HepG2 (cell line): Measurements from ENCODE around the gene KMT5C. TPM values are rescaled to one million over a fixed set of nuclear protein-coding genes. Genes with fewer than 3 reads are reported as not detected.
A peak's percentile ranks its signal among the peaks of the same experiment; 100 is the strongest.

Source experiments
- CBFB ChIP-seq: sonication (generic); formaldehyde crosslinking; IDR thresholded peaks from 2 replicates; pipeline ENCODE4 v1.4.0; 2020; ENCODE audit warnings: missing genetic modification reagents
- FOXJ3 ChIP-seq: sonication (generic); formaldehyde crosslinking; IDR thresholded peaks from 2 replicates; pipeline ENCODE4 v1.4.0; 2020; ENCODE audit warnings: missing genetic modification reagents, mild to moderate bottlenecking, borderline replicate concordance
- MIER2 ChIP-seq: IDR thresholded peaks from 2 replicates; pipeline ENCODE4 v1.6.1; 2016; ENCODE audit warnings: missing biosample characterization, missing genetic modification reagents
- MXD4 ChIP-seq: IDR thresholded peaks from 2 replicates; pipeline ENCODE4 v1.6.1; 2016; ENCODE audit warnings: mild to moderate bottlenecking, missing biosample characterization, missing genetic modification reagents
- POGZ ChIP-seq: sonication (generic); formaldehyde crosslinking; IDR thresholded peaks from 2 replicates; pipeline ENCODE4 v1.4.0; 2020; ENCODE audit warnings: mild to moderate bottlenecking, missing genetic modification reagents
- RAD51 ChIP-seq: fragments of 450-650 bp; IDR thresholded peaks from 2 replicates; pipeline ENCODE4 v1.6.1; 2016; ENCODE audit warnings: borderline replicate concordance
- RBAK ChIP-seq: sonication (generic); formaldehyde crosslinking; IDR thresholded peaks from 2 replicates; pipeline ENCODE4 v1.5.1; 2020; ENCODE audit warnings: mild to moderate bottlenecking, missing genetic modification reagents
- SSRP1 ChIP-seq: IDR thresholded peaks from 2 replicates; pipeline ENCODE4 v1.6.1; 2016; ENCODE audit warnings: control low read depth
- YEATS4 ChIP-seq: sonication (generic); formaldehyde crosslinking; IDR thresholded peaks from 2 replicates; pipeline ENCODE4 v1.4.0; 2020; ENCODE audit warnings: missing genetic modification reagents, borderline replicate concordance
- ZBTB7A ChIP-seq: sonication (generic); formaldehyde crosslinking; IDR thresholded peaks from 2 replicates; pipeline ENCODE4 v1.8.0; 2022; ENCODE audit warnings: mild to moderate bottlenecking, missing genetic modification reagents
- ZNF383 ChIP-seq: sonication (generic); formaldehyde crosslinking; IDR thresholded peaks from 2 replicates; pipeline ENCODE4 v1.4.0; 2020; ENCODE audit warnings: missing genetic modification reagents, mild to moderate bottlenecking, borderline replicate concordance
- ZNF460 ChIP-seq: sonication (generic); formaldehyde crosslinking; IDR thresholded peaks from 2 replicates; pipeline ENCODE4 v1.5.1; 2020; ENCODE audit warnings: missing genetic modification reagents, mild to moderate bottlenecking, borderline replicate concordance
- ZNF589 ChIP-seq: sonication (generic); formaldehyde crosslinking; conservative IDR thresholded peaks from 2 replicates; pipeline ENCODE4 v1.8.0; 2022; ENCODE audit warnings: mild to moderate bottlenecking, moderate library complexity, missing genetic modification reagents
- ZNF75D ChIP-seq: sonication (generic); formaldehyde crosslinking; IDR thresholded peaks from 2 replicates; pipeline ENCODE4 v1.8.1; 2023; ENCODE audit warnings: missing genetic modification reagents, mild to moderate bottlenecking, borderline replicate concordance
- ZNF780A ChIP-seq: sonication (generic); formaldehyde crosslinking; IDR thresholded peaks from 2 replicates; pipeline ENCODE4 v1.8.0; 2022; ENCODE audit warnings: mild to moderate bottlenecking, missing genetic modification reagents, moderate library complexity
- ZNF850 ChIP-seq: sonication (generic); formaldehyde crosslinking; conservative IDR thresholded peaks from 2 replicates; pipeline ENCODE4 v1.9.0; 2021; ENCODE audit warnings: mild to moderate bottlenecking, missing genetic modification reagents
- polyA plus RNA-seq, 8 experiments: library from polyadenylated mRNA; depleted of rRNA in 3 of 8; stranded (reverse) in 7 of 8; unstranded in 1 of 8; fragments of >200 nt; fragmentation: Illumina TruSeq in 4 of 8; extraction: Trizol in 4 of 8; gene quantifications; 2 replicates each; pipeline versions ENCODE4 v1.2.1 to v1.2.3, GENCODE V29; 2011 to 2016; ENCODE audit warnings: low read depth in 4 of 8, missing spikeins in 1 of 8, mixed read lengths in 1 of 8; ENCODE audit not compliant: insufficient read depth in 1 of 8
- total RNA-seq, 5 experiments: library from RNA; depleted of rRNA; stranded (reverse); fragments of >200 nt; fragmentation: Illumina TruSeq; extraction: Trizol; gene quantifications; 2 replicates each; pipeline ENCODE4 v1.2.3, GENCODE V29; 2016; ENCODE audit warnings: low read depth in 1 of 5
- TF ChIP-seq, protein P1 (sequence below): sonication (generic); formaldehyde crosslinking; IDR thresholded peaks from 2 replicates; pipeline ENCODE4 v1.5.0; 2020; ENCODE audit warnings: mild to moderate bottlenecking, missing genetic modification reagents, borderline replicate concordance
- TF ChIP-seq, protein P2 (sequence below): sonication (generic); formaldehyde crosslinking; conservative IDR thresholded peaks from 2 replicates; pipeline ENCODE4 v1.5.0; 2020; ENCODE audit warnings: missing genetic modification reagents
- TF ChIP-seq, protein P3 (sequence below): IDR thresholded peaks from 2 replicates; pipeline ENCODE4 v1.6.1; 2016; ENCODE audit warnings: missing compliant biosample characterization, missing genetic modification reagents, borderline replicate concordance
- TF ChIP-seq, protein P4 (sequence below): sonication (generic); formaldehyde crosslinking; IDR thresholded peaks from 2 replicates; pipeline ENCODE4 v1.5.0; 2020; ENCODE audit warnings: missing genetic modification reagents
- TF ChIP-seq, protein P5 (sequence below): sonication (generic); formaldehyde crosslinking; IDR thresholded peaks from 2 replicates; pipeline ENCODE4 v1.8.0; 2022; ENCODE audit warnings: mild to moderate bottlenecking, missing genetic modification reagents, moderate library complexity

Gene KMT5C
- total and polyA plus RNA-seq, 2 of the 13 experiments (the other 11 are each of a cell fraction or from before 2014, with no cell fraction given): 5.5 to 9.0 TPM

DNA sequence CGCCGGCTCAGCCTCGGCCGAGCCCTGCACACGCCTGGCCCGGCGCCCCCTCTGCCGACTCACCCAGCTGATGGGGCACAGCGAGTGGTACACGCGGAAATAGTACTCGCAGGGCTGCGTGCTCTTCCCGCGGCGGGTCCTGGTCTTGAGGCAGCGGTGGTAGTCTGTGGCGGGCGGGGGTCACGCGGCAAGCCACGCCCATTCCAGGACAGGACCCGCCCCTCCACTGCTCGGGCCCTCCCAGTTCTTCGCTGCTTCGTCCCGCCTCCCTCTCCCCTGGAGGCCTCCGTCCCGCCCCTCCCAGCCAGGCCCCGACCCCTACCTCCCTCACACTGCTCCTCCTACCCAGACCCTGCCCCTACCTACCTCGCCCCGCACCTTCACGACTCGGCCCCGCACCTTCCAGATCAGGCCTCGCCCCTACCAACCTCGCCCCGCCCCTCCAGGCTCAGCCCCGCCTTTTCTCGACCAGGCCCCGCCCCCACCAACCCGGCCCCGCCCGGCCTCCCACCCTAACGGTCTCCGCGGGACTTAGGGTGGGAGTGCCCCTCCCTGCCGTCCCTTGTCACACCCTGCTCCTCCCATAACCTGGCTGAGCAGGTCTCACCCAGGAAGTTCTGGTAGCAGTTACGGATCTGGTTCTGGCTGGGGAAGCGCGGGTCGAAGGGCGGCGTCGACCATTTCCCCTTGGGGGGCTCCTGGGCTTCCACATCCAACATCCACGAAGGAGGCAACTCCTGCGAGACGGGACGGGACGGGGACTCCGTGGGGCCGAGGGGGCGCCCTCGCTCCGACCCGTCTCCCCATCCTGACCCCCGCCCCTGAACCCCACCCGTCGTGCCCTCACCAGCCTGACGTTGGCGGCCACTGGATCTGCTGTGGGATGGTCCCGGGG is 14.4 kb downstream of the KMT5C start (continued):
- TF ChIP-seq ZNF460 (CRISPR knock-in tag) (no peak), FOXJ3 (CRISPR knock-in tag) (no peak), ZNF850 (no peak), CBFB (no peak), ZNF589 (CRISPR knock-in tag) (no peak), ZNF780A (no peak), MIER2 (no peak), RBAK (CRISPR knock-in tag) (no peak), POGZ (CRISPR knock-in tag) (no peak), ZNF75D (CRISPR knock-in tag) (no peak), YEATS4 (CRISPR knock-in tag) (no peak), RAD51 (no peak), ZBTB7A (CRISPR knock-in tag) (no peak), ZNF383 (CRISPR knock-in tag) (no peak), SSRP1 (CRISPR knock-in tag) (no peak), MXD4 (CRISPR knock-in tag) (no peak)
- TF ChIP-seq, protein P1, sequence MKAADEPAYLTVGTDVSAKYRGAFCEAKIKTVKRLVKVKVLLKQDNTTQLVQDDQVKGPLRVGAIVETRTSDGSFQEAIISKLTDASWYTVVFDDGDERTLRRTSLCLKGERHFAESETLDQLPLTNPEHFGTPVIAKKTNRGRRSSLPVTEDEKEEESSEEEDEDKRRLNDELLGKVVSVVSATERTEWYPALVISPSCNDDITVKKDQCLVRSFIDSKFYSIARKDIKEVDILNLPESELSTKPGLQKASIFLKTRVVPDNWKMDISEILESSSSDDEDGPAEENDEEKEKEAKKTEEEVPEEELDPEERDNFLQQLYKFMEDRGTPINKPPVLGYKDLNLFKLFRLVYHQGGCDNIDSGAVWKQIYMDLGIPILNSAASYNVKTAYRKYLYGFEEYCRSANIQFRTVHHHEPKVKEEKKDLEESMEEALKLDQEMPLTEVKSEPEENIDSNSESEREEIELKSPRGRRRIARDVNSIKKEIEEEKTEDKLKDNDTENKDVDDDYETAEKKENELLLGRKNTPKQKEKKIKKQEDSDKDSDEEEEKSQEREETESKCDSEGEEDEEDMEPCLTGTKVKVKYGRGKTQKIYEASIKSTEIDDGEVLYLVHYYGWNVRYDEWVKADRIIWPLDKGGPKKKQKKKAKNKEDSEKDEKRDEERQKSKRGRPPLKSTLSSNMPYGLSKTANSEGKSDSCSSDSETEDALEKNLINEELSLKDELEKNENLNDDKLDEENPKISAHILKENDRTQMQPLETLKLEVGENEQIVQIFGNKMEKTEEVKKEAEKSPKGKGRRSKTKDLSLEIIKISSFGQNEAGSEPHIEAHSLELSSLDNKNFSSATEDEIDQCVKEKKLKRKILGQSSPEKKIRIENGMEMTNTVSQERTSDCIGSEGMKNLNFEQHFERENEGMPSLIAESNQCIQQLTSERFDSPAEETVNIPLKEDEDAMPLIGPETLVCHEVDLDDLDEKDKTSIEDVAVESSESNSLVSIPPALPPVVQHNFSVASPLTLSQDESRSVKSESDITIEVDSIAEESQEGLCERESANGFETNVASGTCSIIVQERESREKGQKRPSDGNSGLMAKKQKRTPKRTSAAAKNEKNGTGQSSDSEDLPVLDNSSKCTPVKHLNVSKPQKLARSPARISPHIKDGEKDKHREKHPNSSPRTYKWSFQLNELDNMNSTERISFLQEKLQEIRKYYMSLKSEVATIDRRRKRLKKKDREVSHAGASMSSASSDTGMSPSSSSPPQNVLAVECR (CRISPR knock-in tag): peak; percentile 45; the same call in 1 of the 2 replicates
- TF ChIP-seq, protein P2, sequence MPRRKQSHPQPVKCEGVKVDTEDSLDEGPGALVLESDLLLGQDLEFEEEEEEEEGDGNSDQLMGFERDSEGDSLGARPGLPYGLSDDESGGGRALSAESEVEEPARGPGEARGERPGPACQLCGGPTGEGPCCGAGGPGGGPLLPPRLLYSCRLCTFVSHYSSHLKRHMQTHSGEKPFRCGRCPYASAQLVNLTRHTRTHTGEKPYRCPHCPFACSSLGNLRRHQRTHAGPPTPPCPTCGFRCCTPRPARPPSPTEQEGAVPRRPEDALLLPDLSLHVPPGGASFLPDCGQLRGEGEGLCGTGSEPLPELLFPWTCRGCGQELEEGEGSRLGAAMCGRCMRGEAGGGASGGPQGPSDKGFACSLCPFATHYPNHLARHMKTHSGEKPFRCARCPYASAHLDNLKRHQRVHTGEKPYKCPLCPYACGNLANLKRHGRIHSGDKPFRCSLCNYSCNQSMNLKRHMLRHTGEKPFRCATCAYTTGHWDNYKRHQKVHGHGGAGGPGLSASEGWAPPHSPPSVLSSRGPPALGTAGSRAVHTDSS (CRISPR knock-in tag): no peak
- TF ChIP-seq, protein P3, sequence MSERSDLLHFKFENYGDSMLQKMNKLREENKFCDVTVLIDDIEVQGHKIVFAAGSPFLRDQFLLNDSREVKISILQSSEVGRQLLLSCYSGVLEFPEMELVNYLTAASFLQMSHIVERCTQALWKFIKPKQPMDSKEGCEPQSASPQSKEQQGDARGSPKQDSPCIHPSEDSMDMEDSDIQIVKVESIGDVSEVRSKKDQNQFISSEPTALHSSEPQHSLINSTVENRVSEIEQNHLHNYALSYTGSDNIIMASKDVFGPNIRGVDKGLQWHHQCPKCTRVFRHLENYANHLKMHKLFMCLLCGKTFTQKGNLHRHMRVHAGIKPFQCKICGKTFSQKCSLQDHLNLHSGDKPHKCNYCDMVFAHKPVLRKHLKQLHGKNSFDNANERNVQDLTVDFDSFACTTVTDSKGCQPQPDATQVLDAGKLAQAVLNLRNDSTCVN (CRISPR knock-in tag): no peak
- TF ChIP-seq, protein P4, sequence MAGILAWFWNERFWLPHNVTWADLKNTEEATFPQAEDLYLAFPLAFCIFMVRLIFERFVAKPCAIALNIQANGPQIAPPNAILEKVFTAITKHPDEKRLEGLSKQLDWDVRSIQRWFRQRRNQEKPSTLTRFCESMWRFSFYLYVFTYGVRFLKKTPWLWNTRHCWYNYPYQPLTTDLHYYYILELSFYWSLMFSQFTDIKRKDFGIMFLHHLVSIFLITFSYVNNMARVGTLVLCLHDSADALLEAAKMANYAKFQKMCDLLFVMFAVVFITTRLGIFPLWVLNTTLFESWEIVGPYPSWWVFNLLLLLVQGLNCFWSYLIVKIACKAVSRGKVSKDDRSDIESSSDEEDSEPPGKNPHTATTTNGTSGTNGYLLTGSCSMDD (CRISPR knock-in tag): 0 out of 2 replicates have a peak, but pooled peaks have one; percentile 26
- TF ChIP-seq, protein P5, sequence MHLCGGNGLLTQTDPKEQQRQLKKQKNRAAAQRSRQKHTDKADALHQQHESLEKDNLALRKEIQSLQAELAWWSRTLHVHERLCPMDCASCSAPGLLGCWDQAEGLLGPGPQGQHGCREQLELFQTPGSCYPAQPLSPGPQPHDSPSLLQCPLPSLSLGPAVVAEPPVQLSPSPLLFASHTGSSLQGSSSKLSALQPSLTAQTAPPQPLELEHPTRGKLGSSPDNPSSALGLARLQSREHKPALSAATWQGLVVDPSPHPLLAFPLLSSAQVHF (CRISPR knock-in tag): no peak
